HG02759 (cell line): ENCODE measurements around the gene AQP10.
A peak's percentile ranks its signal among the peaks of the same experiment; 100 is the strongest.
"Not testable (repeated sequence)": the region's sequence is repeated elsewhere in the genome, so short reads cannot be mapped to it uniquely, and the experiment has no call there.

Experiments
- ATAC-seq: cut with Tn5 transposase; IDR thresholded peaks from one replicate; pipeline ENCODE4 v1.9.1; 2021; ENCODE audit warnings: mild to moderate bottlenecking, moderate library complexity; ENCODE audit not compliant: unreplicated experiment

The AQP10 gene, protein sequence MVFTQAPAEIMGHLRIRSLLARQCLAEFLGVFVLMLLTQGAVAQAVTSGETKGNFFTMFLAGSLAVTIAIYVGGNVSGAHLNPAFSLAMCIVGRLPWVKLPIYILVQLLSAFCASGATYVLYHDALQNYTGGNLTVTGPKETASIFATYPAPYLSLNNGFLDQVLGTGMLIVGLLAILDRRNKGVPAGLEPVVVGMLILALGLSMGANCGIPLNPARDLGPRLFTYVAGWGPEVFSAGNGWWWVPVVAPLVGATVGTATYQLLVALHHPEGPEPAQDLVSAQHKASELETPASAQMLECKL

DNA sequence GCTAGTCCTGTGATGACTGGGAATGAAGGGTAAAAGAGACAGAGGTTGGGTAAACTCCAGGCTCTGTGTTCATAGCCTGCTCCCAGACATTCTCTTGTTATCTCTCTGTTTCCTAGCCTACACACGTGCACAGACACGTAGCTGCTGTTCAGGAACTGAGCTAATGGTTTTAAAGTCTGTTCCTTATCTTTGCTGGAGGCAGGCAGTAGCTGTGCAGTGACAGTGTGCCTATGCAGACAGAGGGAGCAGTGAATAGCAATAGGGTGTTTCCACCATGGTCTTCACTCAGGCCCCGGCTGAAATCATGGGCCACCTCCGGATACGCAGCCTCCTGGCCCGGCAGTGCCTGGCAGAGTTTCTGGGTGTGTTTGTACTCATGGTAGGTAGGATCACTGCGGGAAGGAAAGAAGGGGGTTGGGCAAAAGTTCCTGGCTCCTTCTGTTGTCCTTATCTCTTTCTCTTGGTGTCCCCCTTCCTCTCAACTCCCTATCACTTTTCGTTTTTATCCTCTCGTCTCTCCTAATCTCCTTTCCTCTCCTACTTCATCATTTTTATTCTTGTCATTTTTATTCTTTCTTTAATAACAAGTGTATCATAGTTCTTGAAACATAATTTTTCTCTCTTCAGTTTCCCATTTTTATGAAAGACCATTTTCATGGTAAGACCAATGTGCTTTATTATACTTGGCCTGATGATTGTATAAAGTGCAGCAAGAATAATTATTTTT is at the start of gene AQP10:
TSS of gene AQP10 (plus strand) at position 212 of the 727 bp plus-strand sequence. CDS start at position 275, 63 bp downstream.
- no peak for ATAC-seq

DNA sequence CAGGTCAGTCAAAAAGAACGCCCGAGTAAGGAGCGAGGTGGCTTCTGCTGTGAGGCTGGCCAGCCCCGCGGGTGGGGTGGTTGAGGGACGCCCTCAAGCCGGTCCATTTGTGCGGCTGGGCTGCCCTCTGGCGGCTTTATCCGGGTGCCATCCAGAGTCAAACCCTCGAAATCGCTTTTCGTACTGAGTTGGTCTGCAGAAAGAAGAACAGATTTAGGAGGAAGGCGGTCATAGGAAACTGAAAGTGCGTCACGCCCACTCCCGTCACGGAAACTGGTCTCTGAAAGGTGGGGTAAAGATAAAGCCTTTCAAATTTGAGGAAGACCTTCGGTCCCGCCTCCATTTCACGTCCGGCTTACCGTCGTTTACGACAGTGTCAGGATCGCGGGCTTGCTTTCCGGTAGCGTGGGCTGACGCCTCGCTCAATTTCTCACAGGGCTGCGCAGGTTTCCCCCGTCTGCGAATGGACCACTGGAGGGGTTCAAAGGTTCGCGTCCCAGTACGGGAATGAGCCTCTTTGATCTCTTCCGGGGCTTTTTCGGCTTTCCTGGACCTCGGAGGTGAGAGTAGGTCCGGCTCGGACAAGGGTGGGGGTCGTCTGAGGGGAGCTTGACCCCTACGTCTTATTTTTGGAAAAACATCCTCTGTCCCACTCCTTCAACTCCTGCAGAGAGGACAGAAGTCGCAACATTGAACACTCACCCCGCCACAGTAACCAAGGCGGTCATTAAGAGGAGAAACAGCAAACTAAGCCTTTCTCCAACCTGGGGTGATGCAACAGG is 48.5 kb upstream of the AQP10 start, which contains the start of gene HAX1:
TSS of gene HAX1 (plus strand) at position 413 of the 782 bp plus-strand sequence. CDS start at position 508, 95 bp downstream.
- ATAC-seq = peak; percentile 86

DNA sequence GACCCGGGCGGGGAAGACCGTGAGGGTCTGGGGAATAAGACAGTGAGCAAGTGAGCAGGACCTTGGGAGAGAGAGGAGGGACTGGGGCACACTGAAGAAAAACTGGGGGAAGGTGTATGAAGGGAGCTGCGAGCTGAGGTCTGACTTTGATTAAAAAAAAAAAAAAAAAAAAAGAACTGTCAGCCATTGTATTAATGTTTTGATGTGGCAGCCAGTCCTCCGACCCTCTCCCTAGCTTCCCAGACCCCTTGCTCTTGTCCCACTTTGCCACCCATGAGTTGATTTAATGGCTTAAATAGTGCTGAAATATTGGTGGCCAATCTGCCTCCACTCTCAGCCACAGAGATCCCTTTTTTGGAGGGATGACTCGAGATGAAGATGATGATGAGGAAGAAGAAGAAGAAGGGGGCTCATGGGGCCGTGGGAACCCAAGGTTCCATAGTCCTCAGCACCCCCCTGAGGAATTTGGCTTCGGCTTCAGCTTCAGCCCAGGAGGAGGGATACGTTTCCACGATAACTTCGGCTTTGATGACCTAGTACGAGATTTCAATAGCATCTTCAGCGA is 47.8 kb upstream of the AQP10 start:
- ATAC-seq = no peak

DNA sequence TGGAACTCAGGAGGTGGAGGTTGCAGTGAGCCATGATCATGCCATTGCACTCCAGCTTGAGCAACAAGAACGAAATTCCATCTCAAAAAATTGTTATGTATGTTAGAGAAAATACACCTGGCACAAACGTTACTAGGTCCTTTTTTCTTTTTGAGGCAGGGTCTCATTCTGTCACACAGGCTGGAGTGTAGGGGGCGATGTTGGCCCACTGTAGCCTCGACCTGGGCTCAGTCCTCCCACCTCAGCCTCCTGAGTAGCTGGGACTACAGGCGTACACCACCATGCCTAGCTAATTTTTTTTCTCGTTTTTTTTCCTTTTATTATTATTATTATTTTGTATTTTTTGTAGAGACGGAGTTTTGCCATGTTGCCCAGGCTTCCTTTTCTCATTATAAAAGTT is 44.1 kb upstream of the AQP10 start:
- ATAC-seq = no peak

DNA sequence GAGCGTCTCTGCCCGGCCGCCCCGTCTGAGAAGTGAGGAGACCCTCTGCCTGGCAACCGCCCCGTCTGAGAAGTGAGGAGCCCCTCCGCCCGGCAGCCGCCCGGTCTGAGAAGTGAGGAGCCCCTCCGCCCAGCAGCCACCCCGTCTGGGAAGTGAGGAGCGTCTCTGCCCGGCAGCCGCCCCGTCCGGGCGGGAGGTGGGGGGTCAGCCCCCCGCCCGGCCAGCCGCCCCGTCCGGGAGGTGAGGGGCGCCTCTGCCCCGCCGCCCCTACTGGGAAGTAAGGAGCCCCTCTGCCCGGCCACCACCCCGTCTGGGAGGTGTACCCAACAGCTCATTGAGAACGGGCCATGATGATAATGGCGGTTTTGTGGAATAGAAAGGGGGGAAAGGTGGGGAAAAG is 33.3 kb upstream of the AQP10 start:
- ATAC-seq = not testable (repeated sequence)

DNA sequence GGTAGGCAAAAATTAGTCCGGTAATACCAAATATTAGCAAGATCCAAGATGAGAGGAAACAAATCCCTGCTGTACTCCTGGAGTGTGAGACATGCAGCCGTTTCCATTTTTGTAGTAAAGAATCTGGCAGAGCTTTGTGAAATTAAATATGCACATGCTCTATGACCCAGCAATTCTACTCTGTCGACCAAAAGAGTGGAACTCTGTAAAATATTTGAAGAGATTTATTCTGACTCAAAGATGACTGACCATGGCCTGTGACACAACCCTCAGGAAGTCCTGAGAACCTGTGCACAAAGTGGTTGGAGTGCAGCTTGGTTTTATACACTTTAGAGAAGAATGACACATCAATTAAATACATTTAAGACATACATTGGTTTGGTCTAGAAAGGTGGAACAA is 32.2 kb upstream of the AQP10 start:
- ATAC-seq = no peak

DNA sequence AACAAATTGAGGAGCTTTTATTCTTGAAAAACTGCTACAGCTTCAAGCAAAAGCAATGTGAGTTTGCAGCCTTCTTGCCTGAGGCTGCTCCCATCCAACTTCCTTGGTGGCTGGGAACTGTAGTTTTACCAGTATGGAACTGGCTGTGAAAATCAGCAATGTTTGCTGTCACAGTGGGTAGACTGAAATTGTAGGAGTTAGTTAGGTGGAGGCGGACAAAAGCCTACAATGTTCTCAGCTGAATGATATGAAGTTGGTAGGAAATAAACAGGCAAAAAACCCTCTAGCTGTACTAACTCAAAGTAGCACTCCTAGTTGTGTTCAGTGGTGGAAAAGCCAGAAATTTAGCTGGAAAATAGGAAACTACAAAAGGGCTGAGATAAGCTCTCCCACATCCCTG is 30.0 kb upstream of the AQP10 start:
- ATAC-seq = no peak

DNA sequence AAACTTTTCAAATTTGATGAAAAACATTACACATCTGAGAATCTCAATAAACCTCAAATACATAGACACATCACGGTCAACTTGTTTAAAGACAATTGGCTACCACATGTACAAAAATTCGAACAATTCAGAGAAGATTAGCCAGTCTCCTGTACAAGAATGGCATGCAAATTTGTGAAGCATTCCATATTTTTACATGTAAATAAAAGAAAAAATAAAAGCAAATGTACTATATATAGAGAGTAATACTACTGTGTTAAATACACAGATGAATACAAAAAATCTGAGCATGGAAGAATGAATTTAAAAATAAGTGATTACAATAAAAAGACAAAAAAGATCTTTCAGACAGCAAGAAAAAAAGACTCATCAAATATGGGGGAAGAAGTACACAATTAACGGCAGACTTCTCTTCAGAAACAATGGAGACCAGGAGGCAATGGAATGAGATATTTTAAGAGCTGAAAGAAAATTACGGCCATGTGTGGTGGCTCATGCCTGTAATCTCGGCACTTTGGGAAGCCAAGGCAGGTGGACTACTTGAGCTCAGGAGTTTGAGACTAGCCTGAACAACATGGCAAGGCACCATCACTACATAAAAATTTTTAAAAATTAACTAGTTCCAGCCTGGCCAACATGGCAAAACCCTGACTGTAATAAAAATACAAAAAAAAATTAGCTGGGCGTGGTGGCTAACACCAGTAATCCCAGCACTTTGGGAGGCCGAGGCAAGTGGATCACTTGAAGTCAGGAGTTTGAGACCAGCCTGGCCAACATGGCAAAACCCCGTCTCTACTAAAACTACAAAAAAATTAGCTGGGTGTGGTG is 25.3 kb upstream of the AQP10 start:
- no peak for ATAC-seq

DNA sequence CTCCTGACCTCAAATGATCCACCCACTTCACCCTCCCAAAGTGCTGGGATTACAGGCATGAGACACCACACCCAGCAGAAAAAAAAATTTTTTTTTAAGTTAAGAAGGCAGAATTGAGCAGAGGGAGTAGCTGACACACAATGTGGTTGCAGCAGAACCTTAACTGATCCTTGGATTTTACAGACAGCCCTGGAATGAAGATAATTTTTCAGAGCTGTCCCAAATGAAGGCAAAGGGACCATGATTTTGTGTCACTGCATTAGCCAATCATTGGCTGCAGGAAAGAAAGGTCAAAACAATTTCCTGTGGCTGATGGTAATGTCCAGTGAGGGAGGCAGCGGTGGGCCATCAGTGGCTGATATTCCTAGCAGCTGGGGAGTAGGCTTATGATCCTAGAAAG is 19.3 kb upstream of the AQP10 start:
- ATAC-seq = no peak

DNA sequence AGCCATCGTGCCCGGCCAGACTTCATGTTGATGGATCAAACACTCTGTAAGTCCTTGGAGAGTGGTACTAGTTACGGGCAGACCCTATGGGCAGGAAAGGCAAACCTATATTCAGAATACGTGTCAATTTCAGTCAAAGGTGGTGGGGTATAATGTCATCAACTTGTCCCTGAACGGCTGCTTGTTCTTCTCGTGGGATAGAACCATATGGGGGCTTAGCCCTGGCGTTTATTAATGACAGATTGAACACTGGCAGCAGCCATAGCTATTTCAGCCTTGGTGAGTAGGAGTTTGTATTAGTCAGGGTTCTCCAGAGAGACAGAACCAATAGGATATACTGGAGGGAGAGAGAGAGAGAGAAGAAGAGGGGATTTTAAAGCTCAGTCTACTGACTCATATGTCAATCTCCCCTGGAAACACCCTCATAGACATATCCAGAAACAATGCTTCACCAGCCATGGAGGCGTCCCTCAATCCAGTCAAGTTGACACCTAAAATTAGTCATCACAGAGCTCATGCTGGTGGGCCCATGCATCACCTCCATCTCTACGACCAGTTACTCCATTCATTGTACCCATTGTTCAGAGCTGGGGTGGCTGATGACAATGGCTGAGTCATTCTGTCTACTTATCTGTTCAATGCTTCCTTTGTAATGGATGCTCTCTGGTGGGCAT is 16.1 kb upstream of the AQP10 start:
- ATAC-seq = peak; percentile 58

DNA sequence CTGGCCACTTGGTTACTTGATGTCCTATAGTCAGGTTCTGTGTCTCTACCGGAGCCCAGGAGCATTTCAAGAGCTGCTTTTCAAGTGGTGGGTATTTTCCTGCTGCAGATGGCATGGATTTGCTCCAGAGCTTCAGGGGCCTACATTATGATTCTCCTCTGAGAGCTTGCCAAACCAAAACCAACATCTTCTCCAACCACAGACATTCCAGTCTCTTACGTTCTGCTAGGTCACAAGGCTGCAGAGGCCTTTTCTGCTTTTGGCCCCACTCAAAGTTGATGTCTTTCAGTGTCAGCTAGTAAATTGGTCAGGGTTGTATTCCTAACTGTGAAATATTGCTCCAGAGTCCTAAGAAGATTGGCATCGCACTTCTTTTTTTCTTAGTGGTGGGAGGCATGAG is 14.7 kb upstream of the AQP10 start:
- ATAC-seq = no peak

DNA sequence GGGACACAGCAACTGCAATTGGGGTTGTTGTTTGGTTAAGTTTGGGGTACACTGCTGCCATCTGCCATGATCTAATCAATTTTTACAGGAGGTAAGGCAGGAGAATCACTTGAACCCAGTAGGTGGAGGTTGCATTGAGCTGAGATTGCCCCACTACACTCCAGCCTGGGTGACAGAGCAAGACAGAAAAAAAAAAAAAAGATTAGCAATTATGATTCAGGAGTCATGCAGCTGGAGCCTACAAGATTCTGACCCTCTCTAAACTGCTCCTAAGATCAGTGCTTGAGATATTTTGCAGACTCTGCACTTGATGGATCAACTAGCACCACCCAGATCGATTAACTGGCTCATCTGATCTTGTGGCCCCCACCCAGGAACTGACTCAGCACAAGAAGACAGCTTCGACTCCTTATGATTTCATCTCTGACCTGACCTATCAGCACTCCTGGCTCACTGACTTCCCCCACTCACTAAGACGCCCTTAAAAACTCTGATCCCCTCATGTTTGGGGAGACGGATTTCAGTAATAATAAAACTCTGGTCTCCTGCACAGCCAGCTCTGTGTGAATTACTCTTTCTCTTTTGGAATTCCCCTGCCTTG is 13.1 kb upstream of the AQP10 start:
- ATAC-seq = not testable (repeated sequence)

DNA sequence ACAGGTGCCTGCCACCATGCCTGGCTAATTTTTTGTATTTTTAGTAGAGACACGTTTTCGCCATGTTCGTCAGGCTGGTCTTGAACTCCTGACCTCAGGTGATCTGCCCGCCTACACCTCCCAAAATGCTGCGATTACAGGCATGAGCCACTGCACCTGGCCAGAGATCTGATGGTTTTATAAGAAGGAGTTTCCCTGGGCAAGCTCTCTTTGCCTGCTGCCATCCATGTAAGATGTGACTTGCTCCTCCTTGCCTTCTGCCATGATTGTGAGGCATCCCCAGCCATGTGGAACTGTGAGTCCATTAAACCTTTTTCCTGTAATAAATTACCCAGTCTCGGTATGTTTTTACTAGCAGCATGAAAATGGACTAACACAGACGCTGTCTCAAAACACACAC is 11.8 kb upstream of the AQP10 start:
- ATAC-seq = not testable (repeated sequence)

DNA sequence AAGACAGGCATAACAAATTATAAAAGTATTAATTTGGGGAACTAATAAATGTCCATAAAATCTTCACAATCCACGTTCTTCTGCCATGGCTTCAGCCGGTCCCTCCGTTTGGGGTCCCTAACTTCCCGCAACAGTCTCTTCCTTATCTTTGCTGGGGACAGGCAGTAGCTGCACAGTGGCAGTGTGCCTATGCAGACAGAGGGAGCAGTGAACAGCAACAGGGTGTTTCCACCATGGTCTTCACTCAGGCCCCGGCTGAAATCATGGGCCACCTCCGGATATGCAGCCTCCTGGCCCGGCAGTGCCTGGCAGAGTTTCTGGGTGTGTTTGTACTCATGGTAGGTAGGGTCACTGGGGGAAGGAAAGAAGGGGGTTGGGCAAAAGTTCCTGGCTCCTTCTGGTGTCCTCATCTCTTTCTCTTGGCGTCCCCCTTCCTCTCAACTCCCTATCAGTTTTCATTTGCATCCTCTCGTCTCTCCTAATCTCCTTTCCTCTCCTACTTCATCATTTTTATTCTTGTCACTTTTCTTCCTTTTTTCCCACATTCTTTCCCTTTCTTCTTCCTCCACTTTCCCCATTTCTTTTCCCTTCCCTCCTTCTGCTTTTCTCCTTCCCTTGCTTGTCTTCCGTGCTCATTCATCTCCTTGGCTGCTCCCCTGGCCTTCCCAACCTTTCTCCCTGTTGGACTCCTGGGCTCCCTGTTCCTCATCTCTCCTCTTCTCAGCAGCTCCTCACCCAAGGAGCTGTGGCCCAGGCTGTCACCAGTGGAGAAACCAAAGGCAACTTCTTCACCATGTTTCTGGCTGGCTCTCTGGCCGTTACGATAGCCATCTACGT is 8.4 kb upstream of the AQP10 start:
- ATAC-seq = not testable (repeated sequence)

DNA sequence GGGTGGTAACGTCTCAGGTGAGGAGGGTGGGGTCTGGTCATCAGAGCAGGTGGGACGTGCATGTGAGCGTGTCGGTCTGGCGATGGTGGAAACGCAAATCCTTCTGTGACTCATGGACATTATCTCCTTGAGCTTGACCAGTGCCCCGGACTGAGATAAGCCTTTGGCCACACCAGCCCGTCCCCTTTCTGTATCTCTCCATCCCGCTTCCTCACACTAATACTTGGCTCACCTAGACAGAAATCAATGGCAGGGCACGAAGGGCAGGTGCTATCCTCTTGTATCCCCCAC is 7.9 kb upstream of the AQP10 start:
- no peak for ATAC-seq

DNA sequence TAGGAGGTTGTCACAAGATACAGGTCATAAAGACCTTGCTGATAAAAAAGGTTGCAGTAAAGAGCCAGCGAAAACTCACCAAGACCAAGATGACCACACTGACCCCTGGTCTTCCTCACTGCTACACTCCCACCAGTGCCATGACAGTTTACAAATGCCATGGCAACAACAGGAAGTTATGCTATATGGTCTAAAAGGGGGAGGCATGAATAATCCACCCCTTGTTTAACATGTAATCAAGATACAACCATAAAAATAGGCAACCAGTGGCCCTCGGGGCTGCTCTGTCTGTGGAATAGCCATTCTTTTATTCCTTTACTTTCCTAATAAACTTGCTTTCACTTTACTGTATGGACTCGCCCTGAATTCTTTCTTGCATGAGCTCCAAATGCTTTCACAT is 6.7 kb upstream of the AQP10 start:
- ATAC-seq = not testable (repeated sequence)

DNA sequence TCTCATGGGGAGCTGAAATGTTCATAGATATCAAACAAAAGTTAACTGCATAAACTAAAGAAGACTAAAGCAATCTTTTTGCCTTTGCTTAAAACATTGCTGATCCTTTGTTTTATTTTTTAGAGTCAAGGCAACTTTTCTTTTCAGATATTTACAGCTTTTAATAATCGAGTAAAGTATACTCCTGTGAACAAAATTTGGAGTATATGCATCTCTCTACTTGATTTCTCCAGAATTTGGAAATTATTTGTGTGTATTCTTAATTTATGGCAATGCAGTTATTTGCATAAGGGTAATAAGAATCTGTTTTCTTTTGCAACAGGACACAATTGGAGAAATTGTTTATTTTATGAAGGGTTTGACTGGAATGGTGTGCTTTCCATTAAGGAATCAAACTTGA is 4.2 kb upstream of the AQP10 start:
- ATAC-seq = no peak

DNA sequence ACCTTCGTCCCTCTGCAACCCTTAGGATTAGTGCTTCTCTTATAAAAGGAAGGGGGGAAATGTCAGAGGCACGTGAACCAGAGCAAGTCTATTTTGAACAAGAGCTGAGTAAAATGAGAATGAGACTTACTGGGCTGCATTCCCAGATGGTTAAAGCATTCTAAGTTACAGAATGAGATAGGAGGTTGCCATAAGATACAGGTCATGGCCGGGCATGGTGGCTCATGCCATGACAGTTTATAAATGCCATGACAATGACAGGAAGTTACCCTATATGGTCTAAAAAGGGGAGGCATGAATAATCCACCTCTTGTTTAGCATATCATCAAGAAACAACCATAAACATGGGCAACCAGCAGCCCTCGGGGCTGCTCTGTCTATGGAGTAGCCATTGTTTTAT is 2.5 kb upstream of the AQP10 start:
- ATAC-seq = no peak

DNA sequence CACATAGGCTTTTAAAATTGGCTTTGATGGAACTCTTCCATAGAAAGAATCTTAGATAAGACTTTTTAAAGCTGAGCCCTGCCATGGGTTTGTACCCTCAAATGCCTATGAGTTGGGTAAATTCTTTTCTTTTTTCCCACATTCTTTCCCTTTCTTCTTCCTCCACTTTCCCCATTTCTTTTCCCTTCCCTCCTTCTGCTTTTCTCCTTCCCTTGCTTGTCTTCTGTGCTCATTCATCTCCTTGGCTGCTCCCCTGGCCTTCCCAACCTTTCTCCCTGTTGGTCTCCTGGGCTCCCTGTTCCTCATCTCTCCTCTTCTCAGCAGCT is 679 bp downstream of the AQP10 start:
- not testable (repeated sequence) for ATAC-seq
